ENCODE measurements around the gene RABGEF1. TPM values are rescaled to one million over a fixed set of nuclear protein-coding genes. Genes with fewer than 3 reads are reported as not detected.
"Not testable (repeated sequence)": the region's sequence is repeated elsewhere in the genome, so short reads cannot be mapped to it uniquely, and the experiment has no call there.

Gene RABGEF1
- 10 to 100 TPM; 12.8 to 17.6 (median 14.8) TPM for total RNA-seq
- 10 to 100 TPM in 1 of 2 donors, 1 to 10 TPM in 1; 7.9 to 11.1 TPM for polyA plus RNA-seq

GRCh38 chr7:66740302-66740979 lies at the start of gene RABGEF1:
TSS of gene RABGEF1 (plus strand) at chr7:66740733. CDS start at chr7:66771900, 31,167 bp downstream.
- ATAC-seq (peak; percentile 92 to 97 (median 96)), DNase-seq (peak; percentile 96 to 99 (median 98)), FAIRE-seq (no peak)
- Histone ChIP-seq H3K9me3 (no peaks in the 10 kb centered on the region), H3K36me3 (no peaks in the 10 kb centered on the region), H3K27ac (peak within 1 kb of the TSS; percentile 90 to 96 (median 92)), H3K27me3 (no peaks in the 10 kb centered on the region), H3K4me3 (peak within 1 kb of the TSS; percentile 73 to 97 (median 94)), H3K4me1 (peaks cover 0 to 6% (median 0%) of the 10 kb centered on the region in 3 donors)
- TF ChIP-seq CTCF (IDR thresholded peaks at IDR 0.05) = no peak
- WGBS, 2 donors = 0% methylated on average over 74 to 85 of the region's 85 CpGs
- intact Hi-C loops (cut with DNase I) = no loop called here

- no peaks in the 10 kb centered on the region for H3K4me1 ChIP-seq
- ATAC-seq = no peak
Observed at GRCh38 chr7:66693331-66693730, 47.2 kb upstream of the RABGEF1 start.

GRCh38 chr7:66694286-66694685 lies 46.2 kb upstream of the RABGEF1 start:
- H3K4me1 ChIP-seq = no peaks in the 10 kb centered on the region
- no peaks in the 10 kb centered on the region for H3K27me3 ChIP-seq
- no peak overlapping the region for H3K4me3 ChIP-seq
- FAIRE-seq = no peak
- 97% methylated on average over 11 of the region's 11 CpGs for WGBS, 2 donors
- H3K9me3 ChIP-seq = no peaks in the 10 kb centered on the region
- no peak overlapping the region for H3K27ac ChIP-seq
- TF ChIP-seq CTCF (IDR thresholded peaks at IDR 0.05) = no peak
- intact Hi-C loops (cut with DNase I) = no loop called here
- ATAC-seq = no peak
- no peak for DNase-seq
- no peaks in the 10 kb centered on the region for H3K36me3 ChIP-seq

More at GRCh38 chr7:66693331-66693730, 47.2 kb upstream of the RABGEF1 start:
- WGBS, 2 donors = 74 to 85% methylated on average over 4 of the region's 4 CpGs
- FAIRE-seq (no peak), DNase-seq (no peak)
- TF ChIP-seq CTCF (IDR thresholded peaks at IDR 0.05) = no peak
- Histone ChIP-seq H3K9me3 (no peaks in the 10 kb centered on the region), H3K27me3 (no peaks in the 10 kb centered on the region), H3K36me3 (no peaks in the 10 kb centered on the region), H3K27ac (no peak overlapping the region), H3K4me3 (no peak overlapping the region)
- intact Hi-C loops (cut with DNase I) = no loop called here

GRCh38 chr7:66695417-66695816 lies 45.1 kb upstream of the RABGEF1 start:
- ATAC-seq; H3K36me3 ChIP-seq; H3K27ac ChIP-seq; H3K4me3 ChIP-seq; DNase-seq; H3K4me1 ChIP-seq; FAIRE-seq; H3K9me3 ChIP-seq; H3K27me3 ChIP-seq; intact Hi-C loops (cut with DNase I): not testable (repeated sequence)
- 89 to 99% methylated on average over 7 of the region's 7 CpGs for WGBS, 2 donors

- FAIRE-seq, ATAC-seq: not testable (repeated sequence)
- WGBS, 2 donors = 80 to 98% methylated on average over 5 of the region's 5 CpGs
Observed at GRCh38 chr7:66696134-66696533, 44.4 kb upstream of the RABGEF1 start.

DNA sequence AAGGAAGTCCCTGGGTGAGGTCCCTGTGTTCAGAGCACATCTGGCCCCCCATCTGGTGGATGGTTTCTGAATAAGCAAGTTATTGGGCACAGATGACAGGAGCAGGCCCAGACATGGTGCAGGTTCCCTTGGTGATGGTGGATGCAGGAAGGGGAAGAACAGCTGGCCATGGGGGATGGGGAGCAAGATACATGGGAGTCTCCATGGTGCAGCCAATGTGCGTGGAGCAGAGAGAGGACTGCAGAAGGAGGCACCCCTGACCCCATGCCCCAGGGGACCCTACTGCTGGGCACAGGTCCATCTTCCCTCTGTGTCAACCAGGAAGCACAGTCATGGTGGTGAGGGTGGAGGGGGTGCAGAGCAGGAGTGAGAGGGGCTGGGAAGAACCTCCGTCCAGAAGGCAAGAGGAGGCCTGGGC lies 43.8 kb upstream of the RABGEF1 start:
- TF ChIP-seq CTCF (IDR thresholded peaks at IDR 0.05) = no peak
- H3K4me3 ChIP-seq = no peak overlapping the region
- H3K27ac ChIP-seq = no peak overlapping the region
- H3K36me3 ChIP-seq = no peaks in the 10 kb centered on the region
- DNase-seq = no peak
- no peaks in the 10 kb centered on the region for H3K27me3 ChIP-seq
- H3K9me3 ChIP-seq = no peaks in the 10 kb centered on the region
- no peaks in the 10 kb centered on the region for H3K4me1 ChIP-seq
- ATAC-seq = peak in 1 of 4 donors; percentile 5
- WGBS, 2 donors = 82 to 90% methylated on average over 2 of the region's 2 CpGs
- no peak for FAIRE-seq
- intact Hi-C loops (cut with DNase I) = no loop called here

More at GRCh38 chr7:66696134-66696533, 44.4 kb upstream of the RABGEF1 start:
- intact Hi-C loops (cut with DNase I); H3K4me3 ChIP-seq; H3K27me3 ChIP-seq; H3K27ac ChIP-seq; H3K4me1 ChIP-seq; H3K36me3 ChIP-seq; H3K9me3 ChIP-seq; DNase-seq: not testable (repeated sequence)
